Measurements from ENCODE around the gene PRKACA.

The PRKACA gene

GRCh38 chr19:14059652-14060155 is 57.9 kb downstream of the PRKACA start:
- DNase-seq (ENCODE audit: low read depth), result no peak
- H3K4me3 ChIP-seq (ENCODE audit: low read depth, low read length), result no peak overlapping the region
- no peak for TF ChIP-seq CTCF (conservative IDR thresholded peaks at IDR 0.05; ENCODE audit: low read depth, low read length)

- peak; percentile 72 for TF ChIP-seq CTCF (conservative IDR thresholded peaks at IDR 0.05; ENCODE audit: low read depth, low read length)
- no peak for DNase-seq (ENCODE audit: low read depth)
- H3K4me3 ChIP-seq (ENCODE audit: low read depth, low read length), result no peak overlapping the region
Measured at GRCh38 chr19:14059093-14059480, 58.5 kb downstream of the PRKACA start.

GRCh38 chr19:14058182-14059092 is 59.1 kb downstream of the PRKACA start:
- DNase-seq (ENCODE audit: low read depth), result no peak
- TF ChIP-seq CTCF (conservative IDR thresholded peaks at IDR 0.05; ENCODE audit: low read depth, low read length), result no peak
- H3K4me3 ChIP-seq (ENCODE audit: low read depth, low read length), result no peak overlapping the region

GRCh38 chr19:14056741-14057356 is 60.7 kb downstream of the PRKACA start:
- DNase-seq (ENCODE audit: low read depth), result no peak
- H3K4me3 ChIP-seq (ENCODE audit: low read depth, low read length), result no peak overlapping the region

GRCh38 chr19:14056069-14056666 is 61.4 kb downstream of the PRKACA start:
- no peak for TF ChIP-seq CTCF (conservative IDR thresholded peaks at IDR 0.05; ENCODE audit: low read depth, low read length)

More at GRCh38 chr19:14056741-14057356, 60.7 kb downstream of the PRKACA start:
- TF ChIP-seq CTCF (conservative IDR thresholded peaks at IDR 0.05; ENCODE audit: low read depth, low read length), result no peak

GRCh38 chr19:14055396-14055795 is 62.2 kb downstream of the PRKACA start:
- no peak for TF ChIP-seq CTCF (conservative IDR thresholded peaks at IDR 0.05; ENCODE audit: low read depth, low read length)
- DNase-seq (ENCODE audit: low read depth), result no peak
- H3K4me3 ChIP-seq (ENCODE audit: low read depth, low read length), result no peak overlapping the region

More at GRCh38 chr19:14056069-14056666, 61.4 kb downstream of the PRKACA start:
- no peak overlapping the region for H3K4me3 ChIP-seq (ENCODE audit: low read depth, low read length)
- DNase-seq (ENCODE audit: low read depth), result no peak
